Measurements from ENCODE around the gene SIRT5. TPM values are rescaled to one million over a fixed set of nuclear protein-coding genes. Genes with fewer than 3 reads are reported as not detected.

The SIRT5 gene
- total RNA-seq, 1 experiment from 2014 or later = 19.0 TPM

DNA sequence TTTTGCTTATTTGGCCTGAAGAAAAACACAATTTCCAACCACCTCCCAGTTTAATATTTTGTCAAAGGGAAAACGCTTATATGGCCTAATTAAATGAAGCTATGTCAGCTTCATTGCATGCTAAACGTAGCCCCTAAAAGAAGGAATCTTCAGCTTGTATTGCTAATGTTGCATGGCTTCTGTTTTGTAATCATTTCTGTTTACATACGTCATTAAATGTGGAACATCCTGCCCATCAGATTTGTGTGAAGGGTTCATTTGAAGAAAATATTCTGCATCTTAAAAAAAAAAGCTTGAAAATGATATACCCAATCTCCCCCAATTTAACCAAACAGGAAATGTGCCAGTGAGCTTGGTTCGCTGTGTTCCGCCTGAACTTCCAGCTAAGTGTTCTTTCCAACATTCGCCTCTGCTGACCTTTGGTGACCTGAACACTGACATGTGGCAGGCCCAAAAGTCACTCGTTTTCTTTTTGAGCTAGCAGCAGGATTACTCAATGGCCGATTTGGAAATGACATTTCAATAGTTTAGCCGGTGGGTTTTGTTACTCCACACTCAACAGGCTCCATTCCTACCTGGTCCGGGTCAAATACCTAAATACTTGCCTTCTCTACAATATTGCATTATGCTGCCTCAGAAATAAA, 12.7 kb upstream of the SIRT5 start:
- Histone ChIP-seq H3K4me3 (ENCODE audit: low read depth, low read length) (no peak overlapping the region), H3K9me3 (no peaks in the 10 kb centered on the region), H3K36me3 (ENCODE audit: control insufficient read depth, insufficient read depth, low read length) (no peaks in the 10 kb centered on the region), H3K27me3 (replicated peaks; ENCODE audit: control insufficient read depth, insufficient read depth, low read length) (no peaks in the 10 kb centered on the region), H3K4me1 (no peaks in the 10 kb centered on the region)
- TF ChIP-seq, protein P1, sequence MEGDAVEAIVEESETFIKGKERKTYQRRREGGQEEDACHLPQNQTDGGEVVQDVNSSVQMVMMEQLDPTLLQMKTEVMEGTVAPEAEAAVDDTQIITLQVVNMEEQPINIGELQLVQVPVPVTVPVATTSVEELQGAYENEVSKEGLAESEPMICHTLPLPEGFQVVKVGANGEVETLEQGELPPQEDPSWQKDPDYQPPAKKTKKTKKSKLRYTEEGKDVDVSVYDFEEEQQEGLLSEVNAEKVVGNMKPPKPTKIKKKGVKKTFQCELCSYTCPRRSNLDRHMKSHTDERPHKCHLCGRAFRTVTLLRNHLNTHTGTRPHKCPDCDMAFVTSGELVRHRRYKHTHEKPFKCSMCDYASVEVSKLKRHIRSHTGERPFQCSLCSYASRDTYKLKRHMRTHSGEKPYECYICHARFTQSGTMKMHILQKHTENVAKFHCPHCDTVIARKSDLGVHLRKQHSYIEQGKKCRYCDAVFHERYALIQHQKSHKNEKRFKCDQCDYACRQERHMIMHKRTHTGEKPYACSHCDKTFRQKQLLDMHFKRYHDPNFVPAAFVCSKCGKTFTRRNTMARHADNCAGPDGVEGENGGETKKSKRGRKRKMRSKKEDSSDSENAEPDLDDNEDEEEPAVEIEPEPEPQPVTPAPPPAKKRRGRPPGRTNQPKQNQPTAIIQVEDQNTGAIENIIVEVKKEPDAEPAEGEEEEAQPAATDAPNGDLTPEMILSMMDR (IDR thresholded peaks at IDR 0.05; ENCODE audit: insufficient read depth in 1 of 2, low read depth in 1 of 2, low read length in 1 of 2, severe bottlenecking in 1 of 2, unreplicated experiment in 1 of 2) = no peak
- Mint-ChIP-seq H3K36me3 (ENCODE audit: insufficient read depth, unreplicated experiment) (no peaks in the 10 kb centered on the region), H3K9me3 (ENCODE audit: unreplicated experiment) (no peaks in the 10 kb centered on the region), H3K4me3 (ENCODE audit: unreplicated experiment) (no peak overlapping the region), H3K4me1 (ENCODE audit: low read depth, unreplicated experiment) (no peaks in the 10 kb centered on the region), H3K27me3 (ENCODE audit: insufficient read depth, unreplicated experiment) (peaks cover 3% of the 10 kb centered on the region), H3K27ac (ENCODE audit: unreplicated experiment) (no peak overlapping the region)
- ChIA-PET POLR2A (no interaction called here), CTCF (interaction anchor here (2.1 kb wide), 1 partner anchor 13 kb away, joined by 7 read pairs; the partner anchor contains the start of gene SIRT5)
- intact Hi-C loops (cut with micrococcal nuclease; ENCODE audit: unreplicated experiment) = no loop called here
- no TSS peak for BruUV-seq (replicated peaks)
- no peak for DNase-seq

DNA sequence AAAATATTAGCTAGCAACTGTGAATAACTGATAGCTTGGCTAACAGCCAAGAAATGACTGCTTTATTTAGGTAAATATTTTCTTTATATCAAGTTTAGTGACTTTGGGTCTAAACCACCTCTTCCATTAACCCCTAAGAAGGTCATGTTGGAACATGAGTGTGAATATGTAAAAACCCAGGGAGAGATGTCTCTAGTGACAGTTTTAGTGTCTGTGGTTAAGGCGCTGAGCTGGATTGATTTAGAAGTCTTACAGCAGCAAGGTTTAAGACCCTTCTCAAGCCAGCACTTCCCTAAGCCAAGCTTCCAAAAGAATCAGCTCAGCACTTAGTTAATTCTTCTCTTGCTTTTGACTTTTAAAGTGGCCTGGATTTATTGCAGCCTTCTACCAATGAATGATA, 11.4 kb upstream of the SIRT5 start:
- no TSS peak for BruUV-seq (replicated peaks)
- Mint-ChIP-seq H3K4me1 (ENCODE audit: low read depth, unreplicated experiment) (no peaks in the 10 kb centered on the region), H3K36me3 (ENCODE audit: insufficient read depth, unreplicated experiment) (no peaks in the 10 kb centered on the region), H3K27me3 (ENCODE audit: insufficient read depth, unreplicated experiment) (peaks cover 3% of the 10 kb centered on the region), H3K27ac (ENCODE audit: unreplicated experiment) (no peak overlapping the region), H3K4me3 (ENCODE audit: unreplicated experiment) (no peak overlapping the region), H3K9me3 (ENCODE audit: unreplicated experiment) (no peaks in the 10 kb centered on the region)
- Histone ChIP-seq H3K4me3 (ENCODE audit: low read depth, low read length) (no peak overlapping the region), H3K27me3 (replicated peaks; ENCODE audit: control insufficient read depth, insufficient read depth, low read length) (no peaks in the 10 kb centered on the region), H3K9me3 (no peaks in the 10 kb centered on the region), H3K4me1 (no peaks in the 10 kb centered on the region), H3K36me3 (ENCODE audit: control insufficient read depth, insufficient read depth, low read length) (no peaks in the 10 kb centered on the region)
- TF ChIP-seq, protein P1 (IDR thresholded peaks at IDR 0.05; ENCODE audit: insufficient read depth in 1 of 2, low read depth in 1 of 2, low read length in 1 of 2, severe bottlenecking in 1 of 2, unreplicated experiment in 1 of 2) = no peak
- ChIA-PET CTCF (interaction anchor here (1.2 kb wide), 1 partner anchor 12 kb away, joined by 6 read pairs; the partner anchor contains the start of gene SIRT5), POLR2A (no interaction called here)
- intact Hi-C loops (cut with micrococcal nuclease; ENCODE audit: unreplicated experiment) = no loop called here
- no peak for DNase-seq

DNA sequence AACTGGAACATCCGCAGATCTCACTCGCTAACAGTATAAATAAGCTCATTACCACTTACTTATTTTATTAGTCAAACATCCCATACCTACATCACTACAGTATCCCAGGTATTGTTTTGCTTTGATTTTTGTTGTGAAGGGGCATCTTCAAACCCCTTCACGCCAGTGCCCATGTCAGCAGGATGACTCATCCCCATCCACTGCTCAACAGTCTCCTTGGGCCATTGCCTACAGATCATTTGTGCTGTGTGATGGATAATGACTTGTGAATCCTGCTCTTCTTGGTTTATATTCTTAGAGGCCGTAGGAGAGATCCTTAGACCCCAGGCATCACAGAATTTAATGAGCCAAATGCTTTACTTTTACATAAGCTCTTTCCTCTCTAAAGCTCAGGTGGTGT, 8.5 kb upstream of the SIRT5 start:
- H3K4me3 ChIP-seq (ENCODE audit: low read depth, low read length) = no peak overlapping the region
- H3K9me3 ChIP-seq = no peaks in the 10 kb centered on the region
- no peaks in the 10 kb centered on the region for H3K27me3 ChIP-seq (replicated peaks; ENCODE audit: control insufficient read depth, insufficient read depth, low read length)
- Mint-ChIP-seq H3K36me3 (ENCODE audit: insufficient read depth, unreplicated experiment) (no peaks in the 10 kb centered on the region), H3K4me1 (ENCODE audit: low read depth, unreplicated experiment) (no peaks in the 10 kb centered on the region), H3K27ac (ENCODE audit: unreplicated experiment) (no peak overlapping the region), H3K4me3 (ENCODE audit: unreplicated experiment) (no peak overlapping the region), H3K9me3 (ENCODE audit: unreplicated experiment) (no peaks in the 10 kb centered on the region), H3K27me3 (ENCODE audit: insufficient read depth, unreplicated experiment) (peaks cover 3% of the 10 kb centered on the region)
- no TSS peak for BruUV-seq (replicated peaks)
- POLR2A ChIA-PET = no interaction called here
- CTCF ChIA-PET = no interaction called here
- no peaks in the 10 kb centered on the region for H3K4me1 ChIP-seq
- no peak for DNase-seq
- H3K36me3 ChIP-seq (ENCODE audit: control insufficient read depth, insufficient read depth, low read length) = no peaks in the 10 kb centered on the region
- TF ChIP-seq, protein P1 (IDR thresholded peaks at IDR 0.05; ENCODE audit: insufficient read depth in 1 of 2, low read depth in 1 of 2, low read length in 1 of 2, severe bottlenecking in 1 of 2, unreplicated experiment in 1 of 2) = no peak
- intact Hi-C loops (cut with micrococcal nuclease; ENCODE audit: unreplicated experiment) = no loop called here

Data from Caco-2 (cell line).